ENCODE results near the gene PDE4B.

PDE4B gene

DNA sequence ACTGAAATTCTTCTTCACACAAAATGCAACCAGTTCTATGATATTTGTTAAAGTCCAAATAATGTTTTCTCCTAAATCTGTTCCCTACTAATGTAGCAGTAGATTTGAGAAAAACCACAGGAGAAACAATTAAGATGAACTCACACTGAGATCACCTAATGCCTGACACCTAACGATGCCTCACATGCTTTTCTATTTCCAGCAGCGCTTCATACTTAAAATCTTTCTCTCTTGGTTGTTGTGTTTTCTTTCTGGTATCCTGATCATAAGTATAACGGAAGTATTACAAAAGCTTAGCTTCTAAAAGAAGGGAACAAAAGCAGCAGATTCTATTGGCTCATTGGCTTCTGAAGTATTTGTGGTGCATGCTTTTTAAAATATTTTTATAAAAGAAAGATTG, 474.1 kb downstream of the PDE4B start:
- H3K4me1 ChIP-seq = peaks cover 3% of the 10 kb centered on the region; the same call in 1 of the 2 replicates
- no peaks in the 10 kb centered on the region for H3K9me3 ChIP-seq
- no peak for DNase-seq
- no peaks in the 10 kb centered on the region for H3K36me3 ChIP-seq
- TF ChIP-seq, protein P1, sequence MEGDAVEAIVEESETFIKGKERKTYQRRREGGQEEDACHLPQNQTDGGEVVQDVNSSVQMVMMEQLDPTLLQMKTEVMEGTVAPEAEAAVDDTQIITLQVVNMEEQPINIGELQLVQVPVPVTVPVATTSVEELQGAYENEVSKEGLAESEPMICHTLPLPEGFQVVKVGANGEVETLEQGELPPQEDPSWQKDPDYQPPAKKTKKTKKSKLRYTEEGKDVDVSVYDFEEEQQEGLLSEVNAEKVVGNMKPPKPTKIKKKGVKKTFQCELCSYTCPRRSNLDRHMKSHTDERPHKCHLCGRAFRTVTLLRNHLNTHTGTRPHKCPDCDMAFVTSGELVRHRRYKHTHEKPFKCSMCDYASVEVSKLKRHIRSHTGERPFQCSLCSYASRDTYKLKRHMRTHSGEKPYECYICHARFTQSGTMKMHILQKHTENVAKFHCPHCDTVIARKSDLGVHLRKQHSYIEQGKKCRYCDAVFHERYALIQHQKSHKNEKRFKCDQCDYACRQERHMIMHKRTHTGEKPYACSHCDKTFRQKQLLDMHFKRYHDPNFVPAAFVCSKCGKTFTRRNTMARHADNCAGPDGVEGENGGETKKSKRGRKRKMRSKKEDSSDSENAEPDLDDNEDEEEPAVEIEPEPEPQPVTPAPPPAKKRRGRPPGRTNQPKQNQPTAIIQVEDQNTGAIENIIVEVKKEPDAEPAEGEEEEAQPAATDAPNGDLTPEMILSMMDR (IDR thresholded peaks at IDR 0.05; ENCODE audit: low read depth, low read length) = no peak
- H3K27me3 ChIP-seq = no peaks in the 10 kb centered on the region
- no peak overlapping the region for H3K4me3 ChIP-seq (ENCODE audit: low read depth, low read length)

DNA sequence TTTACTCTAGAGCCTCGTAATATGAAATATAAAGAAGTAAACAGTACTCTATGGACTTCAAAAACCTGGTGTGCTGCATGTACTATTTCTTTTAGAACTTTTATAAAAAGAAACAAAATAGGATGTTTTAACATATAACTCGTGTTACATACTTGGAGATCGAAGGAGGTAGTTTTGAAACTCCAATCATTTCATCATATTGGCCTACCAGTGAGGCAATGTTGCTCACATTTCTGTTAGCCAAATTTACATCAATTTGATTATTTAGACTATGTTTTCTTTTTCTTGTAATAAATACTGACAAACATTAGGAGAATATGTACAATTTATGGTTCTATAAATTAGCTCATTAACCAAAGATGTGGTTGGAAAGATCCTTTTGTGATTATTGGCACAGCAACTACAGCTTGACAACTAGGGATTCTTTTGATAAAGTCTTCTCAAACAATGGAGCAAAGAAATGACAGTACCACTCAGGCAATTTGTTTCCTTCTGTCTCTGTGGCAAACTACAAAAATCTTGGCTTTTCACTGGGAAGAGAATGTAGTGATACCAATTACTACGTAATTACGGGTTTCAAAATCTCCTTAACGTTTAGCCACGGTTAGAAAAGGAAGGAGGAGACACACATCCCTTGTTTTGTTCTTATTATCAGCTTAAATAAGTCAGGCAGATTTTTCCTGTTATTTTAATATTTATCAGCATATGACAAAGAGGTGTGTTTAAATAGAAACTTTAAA, 474.7 kb downstream of the PDE4B start:
- H3K36me3 ChIP-seq = no peaks in the 10 kb centered on the region
- no peaks in the 10 kb centered on the region for H3K27me3 ChIP-seq
- H3K4me3 ChIP-seq (ENCODE audit: low read depth, low read length) = no peak overlapping the region
- no peak for DNase-seq
- TF ChIP-seq, protein P1 (IDR thresholded peaks at IDR 0.05; ENCODE audit: low read depth, low read length) = no peak
- H3K9me3 ChIP-seq = no peaks in the 10 kb centered on the region
- peaks cover 3% of the 10 kb centered on the region; the same call in 1 of the 2 replicates for H3K4me1 ChIP-seq

DNA sequence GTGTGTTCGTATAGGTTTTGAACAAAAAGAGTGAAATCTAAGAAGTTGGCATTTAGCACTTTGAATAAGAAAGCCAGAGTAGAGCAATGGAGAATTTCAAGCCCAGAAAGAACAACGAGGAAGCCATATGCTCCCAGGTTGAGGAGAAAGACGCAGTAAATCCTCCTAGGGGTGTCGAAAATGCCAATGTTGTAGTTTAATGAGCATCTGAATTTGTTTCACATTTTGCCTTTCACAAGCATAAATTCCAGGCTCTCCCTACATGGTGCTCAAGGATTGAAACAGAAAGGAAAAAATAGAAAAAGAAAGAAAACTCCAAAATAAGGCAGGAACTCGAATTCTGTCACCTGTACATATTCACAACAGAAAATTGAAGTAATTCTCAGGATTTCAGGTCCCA, 476.5 kb downstream of the PDE4B start:
- no peak overlapping the region for H3K4me3 ChIP-seq (ENCODE audit: low read depth, low read length)
- H3K9me3 ChIP-seq = no peaks in the 10 kb centered on the region
- H3K36me3 ChIP-seq = no peaks in the 10 kb centered on the region
- no peak for DNase-seq
- no peaks in the 10 kb centered on the region for H3K27me3 ChIP-seq
- TF ChIP-seq, protein P1 (IDR thresholded peaks at IDR 0.05; ENCODE audit: low read depth, low read length) = no peak
- peaks cover 3% of the 10 kb centered on the region; the same call in 1 of the 2 replicates for H3K4me1 ChIP-seq

DNA sequence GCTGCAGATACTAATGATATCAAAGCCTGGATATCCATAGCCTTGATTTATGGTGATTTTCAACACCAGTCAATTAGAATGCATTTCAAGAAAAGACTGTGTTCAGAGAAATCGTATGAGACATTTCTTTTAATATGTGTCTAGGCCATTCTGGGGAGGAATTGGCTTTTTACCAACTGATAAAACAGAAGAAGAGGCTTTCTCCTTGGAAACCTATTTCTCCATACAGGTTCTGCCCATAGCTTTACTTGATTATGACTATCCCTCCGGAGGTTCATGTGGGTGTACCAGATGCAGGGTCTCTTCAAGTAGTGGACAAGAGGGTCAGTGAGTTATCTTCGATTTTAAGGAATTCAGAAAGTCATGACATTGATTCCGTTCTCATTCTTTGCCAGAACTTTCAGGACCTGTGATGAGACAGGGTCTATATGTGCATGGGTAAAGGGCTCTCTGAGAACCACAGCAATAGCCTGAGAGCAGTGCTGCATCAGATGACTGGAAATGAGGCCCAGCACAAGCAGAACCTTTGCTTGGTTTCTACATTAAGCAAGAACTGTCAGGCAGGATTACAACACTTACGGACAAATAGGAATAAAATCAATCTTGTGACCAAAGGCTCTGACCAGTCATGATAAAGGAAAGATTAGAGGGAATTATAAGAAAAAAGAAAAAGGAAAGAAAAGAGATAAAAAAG, 477.6 kb downstream of the PDE4B start:
- H3K9me3 ChIP-seq = no peaks in the 10 kb centered on the region
- TF ChIP-seq, protein P1 (IDR thresholded peaks at IDR 0.05; ENCODE audit: low read depth, low read length) = no peak
- no peak for DNase-seq
- H3K27me3 ChIP-seq = no peaks in the 10 kb centered on the region
- H3K36me3 ChIP-seq = no peaks in the 10 kb centered on the region
- peaks cover 3% of the 10 kb centered on the region; the same call in 1 of the 2 replicates for H3K4me1 ChIP-seq
- no peak overlapping the region for H3K4me3 ChIP-seq (ENCODE audit: low read depth, low read length)

DNA sequence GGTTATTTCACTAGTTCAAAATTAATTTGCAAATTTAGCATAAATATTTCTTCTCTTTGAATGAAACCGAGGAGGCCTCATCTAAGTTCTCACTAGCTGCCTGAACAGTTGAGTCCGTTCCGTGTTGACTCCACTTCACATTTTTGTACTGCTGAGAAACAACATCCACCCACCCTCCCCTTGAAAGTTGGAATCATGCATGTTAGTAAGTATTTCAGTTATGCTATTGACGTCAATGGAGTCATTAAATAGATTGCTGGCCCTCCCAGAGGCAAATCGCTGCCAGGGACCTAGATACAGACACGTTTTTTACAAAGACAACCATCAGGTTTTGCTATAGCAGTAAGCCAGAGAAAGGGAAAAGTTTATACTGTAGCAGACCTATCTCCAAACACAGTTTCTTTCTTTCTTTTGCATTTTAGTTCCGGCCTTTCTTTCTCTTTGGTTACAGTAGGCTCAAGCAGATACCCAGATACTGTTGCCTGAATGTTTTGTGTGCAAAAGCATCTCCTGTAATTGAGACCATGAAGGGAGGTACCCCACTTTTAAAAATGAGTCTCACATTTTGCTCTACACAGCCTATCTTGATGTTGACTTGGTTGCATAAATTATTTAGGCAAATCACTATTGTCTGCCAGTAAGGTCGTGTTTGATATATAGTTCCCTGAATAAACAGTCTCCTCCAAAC, 478.7 kb downstream of the PDE4B start:
- peaks cover 3% of the 10 kb centered on the region; the same call in 1 of the 2 replicates for H3K4me1 ChIP-seq
- H3K9me3 ChIP-seq = no peaks in the 10 kb centered on the region
- H3K36me3 ChIP-seq = no peaks in the 10 kb centered on the region
- no peaks in the 10 kb centered on the region for H3K27me3 ChIP-seq
- TF ChIP-seq, protein P1 (IDR thresholded peaks at IDR 0.05; ENCODE audit: low read depth, low read length) = no peak
- H3K4me3 ChIP-seq (ENCODE audit: low read depth, low read length) = peak overlapping the region; percentile 23; the same call in 1 of the 2 replicates
- peak; percentile 61 for DNase-seq

Measured in BE2C (cell line).